ENCODE data around the gene KIF3C. TPM values are rescaled to one million over a fixed set of nuclear protein-coding genes. Genes with fewer than 3 reads are reported as not detected.

KIF3C gene
- total RNA-seq (2022; extraction: Qiagen RNA extraction; ENCODE audit: low read depth): 42.2 to 61.9 TPM (median 51.4 TPM) in 5 replicates

DNA sequence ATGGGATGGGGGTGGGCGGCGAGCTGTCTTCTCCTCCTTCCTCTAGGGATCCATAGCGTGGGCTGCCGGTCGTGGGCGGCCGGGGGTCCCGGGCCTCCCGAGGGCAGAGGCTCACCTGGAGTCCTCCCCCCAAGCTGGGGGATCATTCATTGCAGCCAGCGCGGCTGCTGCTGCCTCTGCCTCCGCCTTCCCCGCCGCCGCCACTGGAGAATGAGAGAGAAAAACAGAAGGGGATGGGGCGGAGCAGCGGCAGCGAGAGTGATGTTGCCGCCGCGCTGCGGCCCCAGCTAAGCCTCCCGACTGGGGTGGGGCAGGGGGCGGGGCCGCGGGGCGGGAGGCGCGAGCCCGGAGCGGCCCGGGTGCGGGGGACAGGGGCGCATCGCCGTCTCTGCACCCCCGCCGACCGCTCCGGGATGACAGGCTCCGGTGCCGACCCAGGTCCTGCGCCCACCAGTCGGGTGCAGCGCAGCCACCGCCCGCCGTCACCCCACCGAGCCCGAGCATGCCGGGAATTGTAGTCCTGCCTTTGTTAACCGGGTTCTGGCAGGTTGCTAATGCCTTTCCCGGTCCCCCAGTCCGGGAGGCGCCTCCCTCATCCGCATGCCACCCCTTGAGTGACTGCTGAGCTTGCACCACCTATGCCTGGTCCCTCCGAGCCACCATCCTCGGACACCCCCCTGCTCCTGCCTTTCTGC, at the start of gene KIF3C:
KIF3C (minus strand) TSS at position 225 of the 695 bp plus-strand sequence. CDS start 580 bp downstream, outside the sequence.

GRCh38 chr2:25878361-25879132, 103.8 kb downstream of the KIF3C start, which contains the start of gene ASXL2:
Gene ASXL2 (minus strand): TSS chr2:25878487. CDS start chr2:25878222, 265 bp downstream.

Other genes with a start within 250 kb of the KIF3C start
- 9.0 to 21.7 TPM (median 12.7 TPM) in 5 replicates for gene ASXL2, start 104.0 kb downstream of the KIF3C start, total RNA-seq (2022; extraction: Qiagen RNA extraction; ENCODE audit: low read depth)
- 254 to 429 TPM (median 312 TPM) in 5 replicates for gene RAB10, start 51.6 kb upstream of the KIF3C start, total RNA-seq (2022; extraction: Qiagen RNA extraction; ENCODE audit: low read depth)
- 5.6 to 10.3 TPM (median 7.7 TPM) in 5 replicates for gene GAREM2, start 190.6 kb upstream of the KIF3C start, total RNA-seq (2022; extraction: Qiagen RNA extraction; ENCODE audit: low read depth)

Measured in A549 treated with ZK216348 at 1 μM for 4 hours (cell line).